ENCODE data around the gene PIGM.
"Not testable (repeated sequence)": the region's sequence is repeated elsewhere in the genome, so short reads cannot be mapped to it uniquely, and the experiment has no call there.

PIGM gene

GRCh38 chr1:160058087-160058486, 26.3 kb upstream of the PIGM start:
- no peak for DNase-seq

- DNase-seq: no peak
These were observed 24.9 kb upstream of the PIGM start for GRCh38 chr1:160056648-160057169.

- DNase-seq: no peak
These were observed 22.0 kb upstream of the PIGM start for GRCh38 chr1:160053548-160054365.

- DNase-seq: no peak
These were observed 21.1 kb upstream of the PIGM start for GRCh38 chr1:160052936-160053335.

- no peak for DNase-seq
These were observed 18.8 kb upstream of the PIGM start for GRCh38 chr1:160050619-160051018.

GRCh38 chr1:160050182-160050581, 18.4 kb upstream of the PIGM start:
- not testable (repeated sequence) for DNase-seq

- no peak for DNase-seq
These were observed 17.3 kb upstream of the PIGM start for GRCh38 chr1:160049101-160049500.

- DNase-seq: no peak
These were observed 16.5 kb upstream of the PIGM start for GRCh38 chr1:160048335-160048734.

GRCh38 chr1:160047111-160047991, 15.6 kb upstream of the PIGM start:
- no peak for DNase-seq

GRCh38 chr1:160046494-160047110, 14.8 kb upstream of the PIGM start:
- no peak for DNase-seq

GRCh38 chr1:160045653-160046052, 13.9 kb upstream of the PIGM start:
- no peak for DNase-seq

GRCh38 chr1:160043543-160043942, 11.8 kb upstream of the PIGM start:
- DNase-seq: no peak

- no peak for DNase-seq
These were observed 8.7 kb upstream of the PIGM start for GRCh38 chr1:160040476-160040875.

- DNase-seq: no peak
These were observed 503 bp upstream of the PIGM start for GRCh38 chr1:160032165-160032820.

GRCh38 chr1:160030657-160031364, 979 bp downstream of the PIGM start:
- DNase-seq: no peak

GRCh38 chr1:160028426-160028825, 3.4 kb downstream of the PIGM start:
- DNase-seq: no peak

GRCh38 chr1:160025314-160025713, 6.5 kb downstream of the PIGM start:
- no peak for DNase-seq

GRCh38 chr1:160024195-160024905, 7.4 kb downstream of the PIGM start:
- DNase-seq: no peak

- no peak for DNase-seq
These were observed 9.2 kb downstream of the PIGM start for GRCh38 chr1:160022330-160023310.
